Measurements from ENCODE around the gene SERP2. TPM values are rescaled to one million over a fixed set of nuclear protein-coding genes. Genes with fewer than 3 reads are reported as not detected.

Gene SERP2
- total RNA-seq, 4 donors from 2014 or later, result 1.3 to 5.7 (median 3.1) TPM; not detected in 1

GRCh38 chr13:44403461-44404056, 29.9 kb downstream of the SERP2 start:
- no peak for TF ChIP-seq CTCF (IDR thresholded peaks at IDR 0.05; ENCODE audit: low read depth)

- TF ChIP-seq CTCF (IDR thresholded peaks at IDR 0.05; ENCODE audit: low read depth), result no peak
Measured at GRCh38 chr13:44404261-44405132, 30.9 kb downstream of the SERP2 start.

GRCh38 chr13:44406617-44407016, 33.0 kb downstream of the SERP2 start:
- no peak for TF ChIP-seq CTCF (IDR thresholded peaks at IDR 0.05; ENCODE audit: low read depth)

- TF ChIP-seq CTCF (IDR thresholded peaks at IDR 0.05; ENCODE audit: low read depth), result no peak
Measured at GRCh38 chr13:44407379-44407778, 33.8 kb downstream of the SERP2 start.

GRCh38 chr13:44407891-44408290, 34.3 kb downstream of the SERP2 start:
- no peak for TF ChIP-seq CTCF (IDR thresholded peaks at IDR 0.05; ENCODE audit: low read depth)

- TF ChIP-seq CTCF (IDR thresholded peaks at IDR 0.05; ENCODE audit: low read depth), result no peak
Measured at GRCh38 chr13:44409595-44409994, 36.0 kb downstream of the SERP2 start.

GRCh38 chr13:44410328-44410859, 36.8 kb downstream of the SERP2 start:
- TF ChIP-seq CTCF (IDR thresholded peaks at IDR 0.05; ENCODE audit: low read depth), result no peak
